Measurements from ENCODE around the gene SLC6A13. TPM values are rescaled to one million over a fixed set of nuclear protein-coding genes. Genes with fewer than 3 reads are reported as not detected.

SLC6A13 gene
- total RNA-seq, 1 experiment from 2014 or later: not detected

DNA sequence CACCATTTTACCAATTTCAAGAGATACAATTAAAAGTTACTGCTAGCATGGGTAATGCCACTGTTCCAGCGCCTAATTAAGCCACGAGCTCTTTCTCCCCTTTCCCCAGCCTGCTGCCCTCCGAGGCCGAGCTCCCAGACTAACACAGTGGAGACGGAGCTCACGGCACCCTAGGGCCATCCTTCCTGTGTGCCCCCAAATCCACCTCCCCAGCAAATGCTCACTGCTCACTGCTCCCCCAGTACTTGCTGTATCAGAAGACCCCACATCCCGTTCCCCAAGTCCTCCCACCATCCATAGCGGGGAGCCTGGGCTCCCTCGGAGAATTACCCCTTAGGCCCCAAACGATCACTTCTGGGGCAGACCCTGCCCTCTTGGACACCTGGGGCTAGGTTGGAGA lies 91.4 kb downstream of the SLC6A13 start:
- H4K20me1 ChIP-seq (ENCODE audit: low read length): no peaks in the 10 kb centered on the region
- no peak overlapping the region for H3K4me2 ChIP-seq (ENCODE audit: low read length)
- ChIA-PET POLR2A (ENCODE audit: unreplicated experiment) (no interaction called here), CTCF (no interaction called here)
- no peaks in the 10 kb centered on the region for H3F3A ChIP-seq (ENCODE audit: low read length, unreplicated experiment)
- H3K27ac ChIP-seq (ENCODE audit: low read length): no peak overlapping the region
- no peak overlapping the region for H3K4me3 ChIP-seq (ENCODE audit: low read length)
- intact Hi-C loops (cut with micrococcal nuclease): no loop called here
- H3K79me2 ChIP-seq (ENCODE audit: low read length): no peaks in the 10 kb centered on the region
- H3K27me3 ChIP-seq (ENCODE audit: low read length): no peaks in the 10 kb centered on the region
- H3K9me2 ChIP-seq (replicated peaks; ENCODE audit: low read length): no peaks in the 10 kb centered on the region
- TF ChIP-seq EZH2phosphoT487 (IDR thresholded peaks at IDR 0.05; ENCODE audit: borderline replicate concordance, low read length) (no peak), EZH2 (IDR thresholded peaks at IDR 0.05; ENCODE audit: low read length, unreplicated experiment) (no peak)
- TF ChIP-seq, protein P1, sequence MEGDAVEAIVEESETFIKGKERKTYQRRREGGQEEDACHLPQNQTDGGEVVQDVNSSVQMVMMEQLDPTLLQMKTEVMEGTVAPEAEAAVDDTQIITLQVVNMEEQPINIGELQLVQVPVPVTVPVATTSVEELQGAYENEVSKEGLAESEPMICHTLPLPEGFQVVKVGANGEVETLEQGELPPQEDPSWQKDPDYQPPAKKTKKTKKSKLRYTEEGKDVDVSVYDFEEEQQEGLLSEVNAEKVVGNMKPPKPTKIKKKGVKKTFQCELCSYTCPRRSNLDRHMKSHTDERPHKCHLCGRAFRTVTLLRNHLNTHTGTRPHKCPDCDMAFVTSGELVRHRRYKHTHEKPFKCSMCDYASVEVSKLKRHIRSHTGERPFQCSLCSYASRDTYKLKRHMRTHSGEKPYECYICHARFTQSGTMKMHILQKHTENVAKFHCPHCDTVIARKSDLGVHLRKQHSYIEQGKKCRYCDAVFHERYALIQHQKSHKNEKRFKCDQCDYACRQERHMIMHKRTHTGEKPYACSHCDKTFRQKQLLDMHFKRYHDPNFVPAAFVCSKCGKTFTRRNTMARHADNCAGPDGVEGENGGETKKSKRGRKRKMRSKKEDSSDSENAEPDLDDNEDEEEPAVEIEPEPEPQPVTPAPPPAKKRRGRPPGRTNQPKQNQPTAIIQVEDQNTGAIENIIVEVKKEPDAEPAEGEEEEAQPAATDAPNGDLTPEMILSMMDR (conservative IDR thresholded peaks at IDR 0.05; ENCODE audit: low read depth, low read length): no peak
- H2AFZ ChIP-seq (ENCODE audit: low read length): no peak overlapping the region
- no peaks in the 10 kb centered on the region for H3K36me3 ChIP-seq (ENCODE audit: low read depth, low read length)
- peaks cover 6% of the 10 kb centered on the region for H3K4me1 ChIP-seq (ENCODE audit: insufficient read depth, low read length)
- ATAC-seq: no peak
- H3K9ac ChIP-seq (ENCODE audit: low read length): no peak overlapping the region
- no TSS peak for BruUV-seq (replicated peaks)
- no peak for DNase-seq
- H3K9me3 ChIP-seq (ENCODE audit: low read length): no peaks in the 10 kb centered on the region

Other genes starting within 250 kb of the SLC6A13 start
- 0.11 TPM in 1 of 2 replicates, not detected in the other for gene IQSEC3, start 196.1 kb downstream of the SLC6A13 start, total RNA-seq (2014; rRNA removed)
- not detected in 2 replicates for gene SLC6A12, start 48.7 kb downstream of the SLC6A13 start, total RNA-seq (2014; rRNA removed)
- gene KDM5A, start 126.5 kb upstream of the SLC6A13 start, total RNA-seq (2014; rRNA removed): 27.8 and 34.0 TPM in 2 replicates
- 8.3 and 10.5 TPM in 2 replicates for gene CCDC77, start 138.8 kb upstream of the SLC6A13 start, total RNA-seq (2014; rRNA removed)
- 3.7 and 5.0 TPM in 2 replicates for gene B4GALNT3, start 197.1 kb upstream of the SLC6A13 start, total RNA-seq (2014; rRNA removed)

Measured in PC-3 (cell line).